HG03103 (cell line): Measurements from ENCODE around the gene GALNT7.
A peak's percentile ranks its signal among the peaks of the same experiment; 100 is the strongest.
"Not testable (repeated sequence)": the region's sequence is repeated elsewhere in the genome, so short reads cannot be mapped to it uniquely, and the experiment has no call there.

Experiments used
- ATAC-seq: cut with Tn5 transposase; IDR thresholded peaks from one replicate; pipeline ENCODE4 v1.9.1; 2021; ENCODE audit warnings: low read depth; ENCODE audit not compliant: unreplicated experiment

GALNT7 gene

DNA sequence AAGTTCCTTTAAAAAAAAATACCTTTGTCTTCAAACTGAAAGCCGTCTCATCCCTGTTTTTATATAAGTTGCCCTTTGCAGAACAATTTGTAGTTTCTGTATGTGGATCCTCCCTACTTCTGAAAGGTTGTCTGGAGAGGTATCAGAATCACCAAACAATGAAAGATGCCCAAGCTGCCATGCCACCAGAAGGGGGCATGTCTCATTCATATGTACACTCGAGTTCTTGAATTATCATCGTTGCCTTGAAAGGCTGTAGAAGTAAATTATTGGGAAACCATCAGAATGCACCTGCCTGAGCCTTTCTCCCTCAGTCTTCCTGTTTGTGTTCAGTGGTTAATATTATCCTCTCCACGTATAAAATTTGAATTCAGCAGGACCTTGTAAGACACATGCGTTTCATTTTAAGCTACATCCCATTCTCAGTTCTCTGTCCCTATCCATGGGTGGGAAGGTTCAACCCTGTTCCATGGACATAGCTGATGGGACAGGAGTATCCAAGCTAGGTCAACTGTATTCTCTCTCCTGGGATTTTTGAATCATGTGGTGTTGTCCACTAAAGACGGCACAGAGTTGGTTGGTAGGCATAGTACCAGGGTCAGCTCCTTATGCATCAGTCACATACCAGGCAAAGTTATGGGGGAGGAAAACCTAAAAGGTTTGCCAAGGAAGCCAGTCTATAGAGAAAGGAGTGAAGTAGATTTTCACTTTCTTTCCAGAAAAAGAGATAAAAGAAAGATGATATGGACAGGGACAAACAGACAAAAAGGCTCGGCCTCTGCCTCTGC, 24.0 kb downstream of the GALNT7 start:
- ATAC-seq: no peak

GRCh38 chr4:173194157-173194556, 25.5 kb downstream of the GALNT7 start:
- ATAC-seq: no peak

DNA sequence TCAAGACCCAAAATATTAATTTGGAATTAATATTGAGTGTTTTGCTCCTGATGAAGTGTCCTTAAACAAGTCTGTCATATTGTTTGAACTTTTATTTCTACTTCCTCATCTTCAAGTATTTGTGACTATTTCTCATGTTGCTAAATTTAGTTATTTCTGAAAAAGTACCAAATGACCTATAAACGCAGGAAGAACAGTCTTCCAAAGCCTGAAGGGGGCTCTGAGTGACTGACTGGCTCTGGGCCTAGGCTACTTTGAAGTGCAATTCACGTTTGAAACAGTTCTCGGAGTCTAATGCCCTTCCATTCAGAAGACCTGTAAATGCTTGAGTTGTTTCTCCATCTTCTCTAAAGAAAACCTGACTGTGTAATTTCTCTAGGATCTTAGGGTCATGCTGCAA, 26.5 kb downstream of the GALNT7 start:
- ATAC-seq: peak; percentile 44

- ATAC-seq: no peak
Measured at GRCh38 chr4:173199553-173199952, 30.9 kb downstream of the GALNT7 start.

DNA sequence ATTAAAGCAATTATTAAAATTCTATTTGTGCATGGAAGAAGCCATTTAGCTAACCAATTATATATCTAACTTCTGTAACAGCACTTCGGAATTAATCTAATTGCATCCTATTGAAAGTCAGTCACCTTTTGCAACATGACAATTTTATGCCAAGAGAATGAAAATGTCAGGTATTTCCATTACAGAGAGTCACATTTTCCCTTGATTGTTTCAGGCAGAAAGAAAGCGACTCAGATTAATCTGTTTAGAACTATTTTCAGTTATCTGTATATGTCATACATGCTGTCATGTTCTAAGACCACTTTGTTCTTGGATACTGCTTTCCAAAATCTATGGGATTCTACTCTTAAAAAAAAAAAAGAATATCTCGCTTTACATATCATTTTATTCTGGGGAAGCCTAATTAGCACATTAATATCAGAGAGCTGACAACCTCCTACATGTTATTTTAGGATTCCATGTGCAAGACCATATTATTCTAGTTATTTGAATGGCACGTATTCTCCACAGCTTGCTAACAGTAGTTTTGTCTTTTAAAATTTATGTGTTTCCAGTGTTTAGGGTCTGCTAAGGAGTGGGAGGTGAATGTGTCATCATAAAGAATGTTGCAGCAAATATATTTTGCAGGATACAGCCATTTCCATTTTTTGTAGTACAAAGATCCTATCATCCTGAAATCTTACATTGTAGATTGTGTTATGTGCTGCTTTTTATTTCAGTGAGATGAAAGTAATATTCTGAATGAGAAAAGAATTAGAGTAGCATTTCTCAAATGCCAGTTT, 31.7 kb downstream of the GALNT7 start:
- ATAC-seq: no peak

DNA sequence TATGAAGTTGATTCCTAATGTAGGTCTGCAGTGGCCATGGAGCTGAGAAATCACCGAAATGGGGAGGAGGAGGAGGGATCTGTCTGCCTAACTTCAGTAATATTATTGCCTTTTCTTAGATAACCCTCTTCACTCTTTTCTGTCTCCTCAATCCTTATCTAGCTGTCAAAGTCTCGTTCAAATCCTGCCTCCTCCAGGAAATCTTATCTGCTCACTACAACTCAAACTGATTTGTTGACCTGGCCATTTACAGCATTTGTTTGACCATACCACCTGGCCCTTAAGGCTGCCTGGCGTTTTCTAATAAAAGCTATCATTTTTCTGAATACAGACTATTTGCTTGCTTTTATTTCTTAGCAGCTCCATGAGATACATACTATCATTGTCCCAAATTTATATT, 33.8 kb downstream of the GALNT7 start:
- ATAC-seq: no peak

GRCh38 chr4:173205656-173206055, 37.0 kb downstream of the GALNT7 start:
- no peak for ATAC-seq

GRCh38 chr4:173208420-173208819, 39.8 kb downstream of the GALNT7 start:
- ATAC-seq: no peak

DNA sequence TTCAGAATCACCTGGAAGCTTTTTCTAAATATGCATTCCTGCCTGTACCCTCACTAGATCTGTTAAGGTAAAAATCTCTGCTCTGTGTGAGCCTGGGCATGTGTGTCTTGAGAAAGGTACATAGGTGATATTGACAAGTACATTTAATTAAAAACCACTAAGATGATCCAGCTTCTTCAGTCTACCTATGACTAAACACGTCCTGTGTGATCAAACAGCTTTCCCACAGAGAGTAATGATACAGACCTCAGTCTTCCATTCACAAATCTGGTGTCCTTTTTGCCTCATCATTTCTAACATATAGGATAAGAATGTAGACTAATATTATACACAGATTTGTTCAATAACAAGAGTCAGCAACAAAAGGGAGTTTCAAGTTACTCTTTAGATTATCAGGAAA, 42.6 kb downstream of the GALNT7 start:
- ATAC-seq: no peak

DNA sequence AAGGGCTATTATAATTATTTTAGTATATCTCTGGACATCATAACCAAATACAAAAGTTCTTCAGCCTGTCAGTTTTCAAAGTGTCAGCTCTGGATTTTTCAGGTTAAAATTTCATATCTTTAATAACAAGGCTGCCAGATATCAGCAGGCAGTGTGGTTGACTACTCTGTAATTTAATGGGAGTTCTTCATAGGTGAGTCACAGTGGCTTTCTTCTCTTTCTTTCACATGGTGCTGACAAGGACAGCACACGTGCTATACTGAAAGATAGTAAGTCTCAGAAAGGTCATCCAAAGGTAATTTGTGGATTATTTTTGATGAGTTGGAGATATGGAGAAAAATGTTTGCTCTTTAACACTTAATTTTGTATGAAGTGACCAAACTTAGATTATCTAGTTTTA, 43.2 kb downstream of the GALNT7 start:
- no peak for ATAC-seq

- no peak for ATAC-seq
Measured at GRCh38 chr4:173212379-173212778, 43.8 kb downstream of the GALNT7 start.

GRCh38 chr4:173213296-173213695, 44.7 kb downstream of the GALNT7 start:
- no peak for ATAC-seq

DNA sequence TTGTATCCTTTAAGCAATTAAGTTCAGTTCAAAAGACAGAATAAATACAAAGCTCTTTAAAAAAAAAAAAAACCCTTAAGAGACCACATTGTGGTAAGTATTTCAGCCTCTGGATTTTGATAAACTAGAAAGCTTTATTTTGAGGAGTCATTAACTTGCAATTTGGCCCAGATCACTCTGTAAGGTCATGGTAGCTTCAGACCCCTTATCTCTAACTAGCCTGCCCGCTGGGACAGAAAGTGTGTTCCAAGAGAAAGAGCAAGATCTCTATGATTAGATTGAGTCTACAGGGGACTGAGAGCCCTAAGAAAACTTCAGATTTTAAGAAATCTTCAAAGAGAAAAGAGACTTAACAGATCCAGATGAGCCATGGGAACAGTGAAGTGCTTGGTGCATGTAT, 45.6 kb downstream of the GALNT7 start:
- no peak for ATAC-seq

GRCh38 chr4:173214661-173215060, 46.0 kb downstream of the GALNT7 start:
- ATAC-seq: no peak

DNA sequence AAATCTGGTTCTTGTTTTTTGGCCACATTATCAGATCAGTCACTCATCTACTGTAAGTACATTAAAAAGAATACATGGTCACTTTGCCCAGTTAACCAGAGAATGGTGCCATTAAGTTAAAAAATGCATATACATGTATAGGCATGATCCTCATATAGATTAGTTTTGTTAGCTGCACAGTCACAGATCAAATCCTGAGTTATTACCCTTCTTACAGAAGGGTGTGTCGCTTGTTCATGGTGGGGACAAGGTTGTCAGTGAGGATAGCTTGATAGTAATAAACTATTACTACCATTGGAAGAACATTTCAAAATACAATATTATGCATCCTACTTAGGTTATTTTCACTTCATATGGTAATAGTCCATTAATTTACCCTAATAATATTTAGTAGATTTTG, 48.5 kb downstream of the GALNT7 start:
- no peak for ATAC-seq

GRCh38 chr4:173217727-173218126, 49.1 kb downstream of the GALNT7 start:
- ATAC-seq: no peak

DNA sequence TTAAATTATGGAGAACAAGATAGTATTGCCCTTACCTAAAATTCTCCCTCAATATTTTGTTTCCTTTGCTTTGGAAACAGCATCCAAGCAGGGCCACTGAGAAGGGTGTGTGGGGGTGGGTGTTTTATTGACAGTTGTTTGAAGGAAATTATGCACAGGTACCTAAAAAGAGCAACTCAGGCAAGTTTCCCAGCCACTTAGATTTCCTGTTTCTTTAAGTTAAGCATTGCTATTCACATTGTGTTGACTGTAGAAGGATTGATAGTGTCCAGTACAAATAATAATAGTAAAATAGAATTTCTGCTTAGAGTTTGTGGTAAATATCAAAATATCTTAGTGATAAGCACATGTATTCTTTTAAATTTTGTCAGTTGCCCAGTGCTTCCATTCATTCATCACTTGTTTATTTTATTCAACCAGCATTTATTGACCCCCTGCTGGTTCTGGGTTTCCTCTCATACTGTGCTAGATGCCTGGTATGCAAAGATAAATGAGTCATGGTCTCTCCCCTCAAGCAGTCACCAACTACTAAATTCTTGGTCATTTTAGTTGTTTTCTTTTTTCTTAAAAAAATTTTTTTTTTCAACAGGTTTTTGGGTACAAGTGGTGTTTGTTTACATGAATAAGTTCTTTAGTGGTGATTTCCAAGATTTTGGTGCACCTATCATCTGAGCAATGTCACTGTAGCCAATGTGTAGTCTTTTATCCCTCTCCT, 50.0 kb downstream of the GALNT7 start:
- no peak for ATAC-seq

GRCh38 chr4:173219126-173219437, 50.5 kb downstream of the GALNT7 start:
- ATAC-seq: not testable (repeated sequence)

DNA sequence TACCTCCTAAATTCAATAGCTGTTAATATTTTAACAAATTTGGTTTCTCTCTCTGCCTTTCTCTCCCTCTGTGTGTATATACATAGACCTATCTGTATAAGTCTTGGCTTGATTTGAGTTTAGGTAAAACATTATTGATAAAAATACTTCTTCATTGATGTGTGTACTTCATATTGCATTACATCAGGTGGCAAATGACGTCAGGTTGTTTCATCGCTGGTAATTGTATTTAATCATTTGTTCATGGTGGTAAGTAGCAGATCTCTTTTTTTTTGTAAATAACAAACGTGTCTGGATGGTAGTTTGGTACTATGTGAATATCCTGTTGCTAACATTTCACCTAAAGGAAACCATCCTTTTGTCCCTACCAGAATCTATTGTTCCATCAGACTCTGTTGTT, 55.1 kb downstream of the GALNT7 start:
- ATAC-seq: no peak

GRCh38 chr4:173226401-173226888, 57.8 kb downstream of the GALNT7 start:
- ATAC-seq: no peak

GRCh38 chr4:173227756-173228155, 59.1 kb downstream of the GALNT7 start:
- ATAC-seq: no peak
